K562 (cell line): Measurements from ENCODE around the gene MAP4K5. TPM values are rescaled to one million over a fixed set of nuclear protein-coding genes. Genes with fewer than 3 reads are reported as not detected.

Experiments
- ATAC-seq: fragments of 200-7000 bp; cut with Tn5 transposase; 3 replicates; pipeline ENCODE4 v1.9.1; 2020; ENCODE audit warnings: moderate library complexity
- BruUV-seq: library from RNA; stranded (reverse); fragments of 400-500 nt; replicated peaks from 2 replicates; lab custom pipeline; 2021; lab: Mats Ljungman, UMichigan
- CTCF ChIA-PET: fragments of 300-600 bp; formaldehyde crosslinking; extraction: SDS; loops from one replicate; lab custom pipeline; 2021; ENCODE audit warnings: low intra/inter-chr PET ratio; lab: Yijun Ruan, JAX
- POLR2A ChIA-PET: fragments of 300-600, 350-650 bp; sonication (Branson Sonifier 250); formaldehyde crosslinking; extraction: SDS; loops from one replicate; lab custom pipeline; 2021; ENCODE audit warnings: antibody characterized with exemption, inconsistent platforms; lab: Yijun Ruan, JAX
- DNase-seq, 4 experiments: peaks; one replicate each; pipeline versions ENCODE4 v3.0.0 to v3.0.0-alpha.2; 2011 to 2018; ENCODE audit warnings: low spot score in 3 of 4, mixed read lengths in 3 of 4; ENCODE audit errors: extremely low read depth in 1 of 4
- FAIRE-seq: peaks from 2 replicates; lab custom pipeline; 2011; peaks lifted over from hg19 to GRCh38; lab: Jason Lieb, UNC
- H2AFZ ChIP-seq: 2 replicates; pipeline ENCODE4 v1.6.0; 2011; ENCODE audit warnings: low read depth, low read length, control low read depth, inconsistent platforms
- H3K27ac ChIP-seq: fragments of 200-600 bp; 3 replicates; pipeline ENCODE4 v1.8.0; 2011; ENCODE audit warnings: low read depth, mild to moderate bottlenecking, control low read depth, inconsistent platforms, low read length, moderate library complexity, mixed read lengths; ENCODE audit errors: extremely low read depth
- H3K27me3 ChIP-seq, 2 experiments: fragments of 300-600 bp in 1 of 2; 2 replicates in 1 of 2; 3 replicates in 1 of 2; pipeline versions ENCODE4 v1.6.0 to v1.8.0; 2011; ENCODE audit warnings: inconsistent platforms in 2 of 2, low read length in 2 of 2, mild to moderate bottlenecking in 1 of 2, mixed read lengths in 1 of 2, moderate library complexity in 1 of 2; ENCODE audit not compliant: control insufficient read depth in 2 of 2, insufficient read depth in 2 of 2
- H3K36me3 ChIP-seq: fragments of 300-600 bp; 3 replicates; pipeline ENCODE4 v1.8.0; 2011; ENCODE audit warnings: mild to moderate bottlenecking, low read length, inconsistent platforms; ENCODE audit not compliant: control insufficient read depth, insufficient read depth
- H3K4me1 ChIP-seq, 2 experiments: fragments of 200-600 bp in 1 of 2; replicated peaks in 1 of 2; 2 replicates in 1 of 2; 3 replicates in 1 of 2; pipeline versions ENCODE4 v1.5.1 to v1.8.0; 2011; ENCODE audit warnings: inconsistent platforms in 2 of 2, low read length in 2 of 2, mild to moderate bottlenecking in 1 of 2, mixed read lengths in 1 of 2, moderate library complexity in 1 of 2; ENCODE audit not compliant: control insufficient read depth in 2 of 2, insufficient read depth in 2 of 2
- H3K4me2 ChIP-seq: 2 replicates; pipeline ENCODE4 v1.6.1; 2011; ENCODE audit warnings: low read length, control low read depth, inconsistent platforms, mixed read lengths; ENCODE audit not compliant: insufficient read depth
- H3K4me3 ChIP-seq: fragments of 200-600 bp; sonication (generic), shearing (Covaris generic); 2 replicates; pipeline ENCODE4 v1.5.1; 2016; ENCODE audit warnings: control low read depth, inconsistent platforms
- H3K79me2 ChIP-seq: fragments of 200-600 bp; 3 replicates; pipeline ENCODE4 v1.8.0; 2011; ENCODE audit warnings: low read length, inconsistent platforms; ENCODE audit not compliant: control insufficient read depth, insufficient read depth
- H3K9ac ChIP-seq, 2 experiments: 2 replicates each; pipeline versions ENCODE4 v1.6.0 to v1.6.1; 2011; ENCODE audit warnings: low read depth in 2 of 2, low read length in 2 of 2, control low read depth in 1 of 2, inconsistent platforms in 1 of 2, mild to moderate bottlenecking in 1 of 2, mixed read lengths in 1 of 2; ENCODE audit not compliant: insufficient read depth in 1 of 2
- H3K9me1 ChIP-seq: one replicate; pipeline ENCODE4 v1.6.0; 2011; ENCODE audit warnings: inconsistent platforms, mild to moderate bottlenecking, low read length, moderate library complexity; ENCODE audit not compliant: control insufficient read depth, insufficient read depth
- H3K9me3 ChIP-seq: replicated peaks from 2 replicates; pipeline ENCODE4 v1.5.1; 2011; ENCODE audit warnings: low read depth, low read length, inconsistent platforms; ENCODE audit not compliant: control insufficient read depth, insufficient read depth
- H4K20me1 ChIP-seq: replicated peaks from 2 replicates; pipeline ENCODE4 v1.6.1; 2011; ENCODE audit warnings: low read length, inconsistent platforms, mixed read lengths; ENCODE audit not compliant: control insufficient read depth, insufficient read depth
- BHLHE40 ChIP-seq: IDR thresholded peaks from 2 replicates; pipeline ENCODE4 v1.6.1; 2011; ENCODE audit warnings: low read length, improper control_type of control experiment
- HMG20B ChIP-seq: fragments of 250-450 bp; sonication (Bioruptor Pico); IDR thresholded peaks from 2 replicates; pipeline ENCODE4 v1.5.0; 2021; ENCODE audit warnings: mild to moderate bottlenecking
- KLF1 ChIP-seq: fragments of 450-650 bp; IDR thresholded peaks from 2 replicates; pipeline ENCODE4 v1.6.1; 2016; ENCODE audit warnings: missing genetic modification characterization, missing compliant biosample characterization
- MLX ChIP-seq, 2 experiments: fragments of 450-650 bp in 1 of 2; sonication (generic) in 1 of 2; formaldehyde crosslinking; conservative IDR thresholded peaks; 2 replicates each; pipeline versions ENCODE4 v1.4.0 to v1.8.1; 2020 to 2022; ENCODE audit warnings: mild to moderate bottlenecking in 1 of 2, missing genetic modification reagents in 1 of 2
- RB1 ChIP-seq: fragments of 450-650 bp; IDR thresholded peaks from 2 replicates; pipeline ENCODE4 v1.6.1; 2017; ENCODE audit warnings: low read depth, mild to moderate bottlenecking
- RBM15 ChIP-seq: fragments of 200-400 bp; formaldehyde crosslinking; IDR thresholded peaks from 2 replicates; pipeline ENCODE4 v1.6.1; 2018; ENCODE audit warnings: mild to moderate bottlenecking, low read length, moderate library complexity; ENCODE audit not compliant: insufficient read depth
- SLC30A9 ChIP-seq: fragments of 250-450 bp; sonication (Bioruptor Pico); IDR thresholded peaks from 2 replicates; pipeline ENCODE4 v1.8.0; 2022; ENCODE audit warnings: mild to moderate bottlenecking, moderate library complexity
- SRF ChIP-seq, 2 experiments: fragments of 250-450, 450-650 bp in 1 of 2; sonication (Bioruptor Pico) in 1 of 2; sonication (generic) in 1 of 2; formaldehyde crosslinking; IDR thresholded peaks; 2 replicates each; pipeline versions ENCODE4 v1.5.0 to v1.5.1; 2020 to 2022; ENCODE audit warnings: mild to moderate bottlenecking in 1 of 2, missing genetic modification reagents in 1 of 2
- STAG1 ChIP-seq: sonication (generic); formaldehyde crosslinking; IDR thresholded peaks from 2 replicates; pipeline ENCODE4 v1.5.0; 2020; ENCODE audit warnings: missing genetic modification reagents, borderline replicate concordance
- TAF9B ChIP-seq: fragments of 450-650 bp; IDR thresholded peaks from 2 replicates; pipeline ENCODE4 v1.6.1; 2018; ENCODE audit warnings: mild to moderate bottlenecking; ENCODE audit not compliant: partially characterized antibody
- ZNF384 ChIP-seq: IDR thresholded peaks from 2 replicates; pipeline ENCODE4 v1.6.1; 2012; ENCODE audit warnings: low read depth, low read length, improper control_type of control experiment
- ZNF551 ChIP-seq: fragments of 250-450 bp; sonication (Bioruptor Pico); IDR thresholded peaks from 2 replicates; pipeline ENCODE4 v1.5.0; 2021; ENCODE audit warnings: mild to moderate bottlenecking, moderate library complexity
- ZNF79 ChIP-seq: fragments of 250-450 bp; sonication (Bioruptor Pico); IDR thresholded peaks from 2 replicates; pipeline ENCODE4 v1.4.0; 2020; ENCODE audit warnings: low read depth, mild to moderate bottlenecking, moderate library complexity
- WGBS: fragments of 100-300 bp; shearing (Covaris generic); methylation state at CpG from one replicate; pipeline ENCODE4 v1.1.6; 2016; ENCODE audit warnings: low coverage, mixed read lengths; ENCODE audit not compliant: insufficient coverage; ENCODE audit errors: missing lambda C conversion rate; 5-methylcytosine and 5-hydroxymethylcytosine counted together
- in situ Hi-C: fragments of 300-500 bp; cut with MboI; formaldehyde crosslinking; loops from 4 replicates; pipeline ENCODE4 v1.15.0; 2018; ENCODE audit warnings: inconsistent platforms, mixed read lengths
- intact Hi-C: fragments of 100-400 bp; cut with micrococcal nuclease; formaldehyde crosslinking; loops from 2 replicates; pipeline ENCODE4 v1.14.2; 2022
- polyA plus RNA-seq, 8 experiments: library from polyadenylated mRNA; depleted of rRNA in 4 of 8; stranded (reverse) in 5 of 8; unstranded in 3 of 8; fragments of >200 nt; fragmentation: Nextera tagmentation in 2 of 8; fragmentation: Illumina TruSeq in 1 of 8; extraction: Ambion mirVana in 2 of 8; extraction: Trizol in 1 of 8; gene quantifications; 2 replicates each; pipeline versions ENCODE4 v1.2.1 to v1.2.3, GENCODE V29; 2011 to 2014; ENCODE audit warnings: inconsistent platforms in 1 of 8, missing spikeins in 1 of 8
- total RNA-seq, 7 experiments: library from RNA; depleted of rRNA in 6 of 7; stranded (reverse); fragments of >200 nt in 6 of 7; fragmentation: Illumina TruSeq in 2 of 7; extraction: Trizol in 2 of 7; gene quantifications; 2 replicates each; pipeline versions ENCODE4 v1.2.1 to v1.2.3, GENCODE V29; 2011 to 2021; ENCODE audit warnings: low replicate concordance in 1 of 7
- TF ChIP-seq, protein P1 (sequence below): fragments of 250-450 bp; sonication (Bioruptor Pico); IDR thresholded peaks from 2 replicates; pipeline ENCODE4 v1.9.0; 2021; ENCODE audit warnings: mild to moderate bottlenecking, inconsistent platforms

The MAP4K5 gene
- total and polyA plus RNA-seq, 9 of the 15 experiments (the other 6 are each of a cell fraction or from before 2014, with no cell fraction given): 5.9 to 29.4 (median 18.0) TPM

DNA sequence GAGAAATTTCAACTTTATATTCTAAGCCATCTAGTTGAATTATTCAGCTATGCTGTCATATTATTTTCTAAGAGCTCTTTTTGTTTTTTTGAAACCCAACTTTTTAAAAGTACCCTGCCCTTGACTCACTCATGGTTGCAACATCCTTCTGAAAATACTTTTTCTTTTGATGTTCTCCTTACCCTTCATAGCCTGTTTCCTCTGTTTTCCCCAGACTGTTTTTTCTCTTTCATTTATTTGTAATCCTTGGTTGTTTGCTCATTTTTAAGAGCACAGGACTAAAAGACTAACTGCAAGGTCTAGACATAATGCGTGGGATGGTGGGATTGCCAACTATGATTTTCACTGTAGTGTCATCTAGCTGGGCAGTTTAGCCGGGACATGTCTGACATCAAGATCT lies 114.5 kb downstream of the MAP4K5 start:
- WGBS: 100% methylated on average over 2 of the region's 2 CpGs
- Histone ChIP-seq H3K9me1 (no peaks in the 10 kb centered on the region), H3K4me2 (no peak overlapping the region)
- TF ChIP-seq BHLHE40 (no peak), ZNF79 (CRISPR knock-in tag) (no peak), STAG1 (CRISPR knock-in tag) (no peak), SRF (CRISPR knock-in tag; IDR thresholded peaks at IDR 0.05) (no peak), TAF9B (no peak), MLX (CRISPR knock-in tag; conservative IDR thresholded peaks at IDR 0.05) (no peak), RB1 (no peak), RBM15 (no peak), ZNF551 (CRISPR knock-in tag) (no peak), ZNF384 (no peak), SLC30A9 (no peak), KLF1 (tag) (no peak), HMG20B (CRISPR knock-in tag) (no peak)
- TF ChIP-seq, protein P1, sequence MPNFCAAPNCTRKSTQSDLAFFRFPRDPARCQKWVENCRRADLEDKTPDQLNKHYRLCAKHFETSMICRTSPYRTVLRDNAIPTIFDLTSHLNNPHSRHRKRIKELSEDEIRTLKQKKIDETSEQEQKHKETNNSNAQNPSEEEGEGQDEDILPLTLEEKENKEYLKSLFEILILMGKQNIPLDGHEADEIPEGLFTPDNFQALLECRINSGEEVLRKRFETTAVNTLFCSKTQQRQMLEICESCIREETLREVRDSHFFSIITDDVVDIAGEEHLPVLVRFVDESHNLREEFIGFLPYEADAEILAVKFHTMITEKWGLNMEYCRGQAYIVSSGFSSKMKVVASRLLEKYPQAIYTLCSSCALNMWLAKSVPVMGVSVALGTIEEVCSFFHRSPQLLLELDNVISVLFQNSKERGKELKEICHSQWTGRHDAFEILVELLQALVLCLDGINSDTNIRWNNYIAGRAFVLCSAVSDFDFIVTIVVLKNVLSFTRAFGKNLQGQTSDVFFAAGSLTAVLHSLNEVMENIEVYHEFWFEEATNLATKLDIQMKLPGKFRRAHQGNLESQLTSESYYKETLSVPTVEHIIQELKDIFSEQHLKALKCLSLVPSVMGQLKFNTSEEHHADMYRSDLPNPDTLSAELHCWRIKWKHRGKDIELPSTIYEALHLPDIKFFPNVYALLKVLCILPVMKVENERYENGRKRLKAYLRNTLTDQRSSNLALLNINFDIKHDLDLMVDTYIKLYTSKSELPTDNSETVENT (CRISPR knock-in tag): no peak
- TF ChIP-seq, all 486 proteins: peak for 0
- intact Hi-C loops: no loop called here
- POLR2A ChIA-PET: no interaction called here
- Histone ChIP-seq H3K36me3 (peaks cover 20% of the 10 kb centered on the region; the same call in 1 of the 3 replicates), H3K9ac (no peak overlapping the region), H3K27ac (no peak overlapping the region), H3K79me2 (no peaks in the 10 kb centered on the region), H3K27me3 (no peaks in the 10 kb centered on the region), H4K20me1 (no peaks in the 10 kb centered on the region), H3K9me3 (no peaks in the 10 kb centered on the region), H2AFZ (no peak overlapping the region), H3K4me1 (no peaks in the 10 kb centered on the region), H3K4me3 (no peak overlapping the region)
- ATAC-seq: no peak
- in situ Hi-C loops: no loop called here
- BruUV-seq: no TSS peak
- no peak for FAIRE-seq
- CTCF ChIA-PET: no interaction called here
- no peak for DNase-seq
